Measurements from ENCODE around the gene STXBP6.

The STXBP6 gene

DNA sequence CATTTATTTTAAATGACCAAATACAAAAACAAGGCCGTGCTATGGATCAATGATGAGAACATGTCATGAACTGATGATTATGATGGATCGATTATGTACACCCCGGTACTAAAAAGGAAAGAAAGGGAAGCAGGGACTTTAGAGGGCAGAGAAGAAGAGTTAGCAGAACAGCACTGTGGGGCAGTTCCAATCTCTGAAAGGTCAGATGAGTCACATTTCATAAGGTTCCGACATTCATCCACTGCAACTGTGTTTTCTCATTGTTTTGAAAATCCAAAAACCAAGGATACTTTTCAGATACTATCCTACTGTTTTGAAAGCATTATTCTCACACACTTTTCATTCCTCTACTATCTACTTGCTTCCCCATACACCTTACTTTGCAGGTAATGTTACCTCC lies 169.3 kb downstream of the STXBP6 start:
- peak; percentile 24 for DNase-seq

DNA sequence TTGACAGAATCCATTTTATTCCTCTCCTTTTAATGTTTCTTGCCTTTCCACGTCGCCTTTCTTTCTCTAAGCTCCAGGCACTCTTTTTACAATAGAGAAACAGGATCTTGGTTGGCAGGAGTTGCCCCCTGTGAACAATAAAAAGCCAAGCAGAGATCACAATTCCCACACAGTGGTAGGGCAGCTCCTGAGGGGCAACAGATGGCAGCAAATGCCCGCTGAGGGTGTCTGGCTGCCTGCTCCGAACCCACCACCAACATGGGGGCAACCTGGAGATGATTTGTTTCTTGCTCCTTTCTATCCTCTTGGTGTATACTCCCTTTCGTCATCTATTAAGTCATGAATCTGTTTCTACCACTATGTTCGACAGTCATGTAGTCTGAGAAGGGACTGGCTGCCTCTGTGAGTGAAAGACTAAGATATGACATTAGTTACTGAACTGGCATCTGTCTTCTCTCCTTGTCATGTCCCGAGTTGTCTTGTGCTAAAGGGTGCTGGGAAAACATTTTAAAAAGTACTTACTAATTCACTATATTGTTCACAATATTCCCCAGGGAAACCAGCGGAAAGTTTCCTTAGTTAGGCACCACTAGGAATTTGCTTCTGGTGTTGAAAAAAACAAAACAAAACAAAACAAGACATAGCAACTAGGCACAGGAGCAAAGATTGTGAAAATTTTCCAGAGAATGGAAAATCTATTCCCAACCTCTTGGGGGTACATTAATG lies 170.1 kb downstream of the STXBP6 start:
- DNase-seq: no peak

DNA sequence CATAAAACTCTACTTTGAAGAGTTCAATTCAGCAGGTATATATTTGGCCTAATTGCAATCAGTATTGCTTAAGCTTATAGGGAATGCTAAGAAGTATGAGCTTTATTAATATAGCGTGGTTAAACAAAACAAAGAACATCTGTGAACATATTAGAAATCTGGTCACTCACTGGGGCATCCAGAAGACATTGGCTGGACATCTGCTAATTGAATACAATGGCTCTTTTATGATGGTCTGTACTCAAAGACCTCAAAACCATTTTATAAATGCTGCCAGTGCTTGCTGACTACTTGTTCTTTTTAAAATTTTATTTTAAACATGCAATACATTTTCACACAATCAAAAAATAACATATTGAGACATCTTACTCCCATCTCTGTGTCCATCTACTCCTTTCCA lies 173.0 kb downstream of the STXBP6 start:
- no peak for DNase-seq

DNA sequence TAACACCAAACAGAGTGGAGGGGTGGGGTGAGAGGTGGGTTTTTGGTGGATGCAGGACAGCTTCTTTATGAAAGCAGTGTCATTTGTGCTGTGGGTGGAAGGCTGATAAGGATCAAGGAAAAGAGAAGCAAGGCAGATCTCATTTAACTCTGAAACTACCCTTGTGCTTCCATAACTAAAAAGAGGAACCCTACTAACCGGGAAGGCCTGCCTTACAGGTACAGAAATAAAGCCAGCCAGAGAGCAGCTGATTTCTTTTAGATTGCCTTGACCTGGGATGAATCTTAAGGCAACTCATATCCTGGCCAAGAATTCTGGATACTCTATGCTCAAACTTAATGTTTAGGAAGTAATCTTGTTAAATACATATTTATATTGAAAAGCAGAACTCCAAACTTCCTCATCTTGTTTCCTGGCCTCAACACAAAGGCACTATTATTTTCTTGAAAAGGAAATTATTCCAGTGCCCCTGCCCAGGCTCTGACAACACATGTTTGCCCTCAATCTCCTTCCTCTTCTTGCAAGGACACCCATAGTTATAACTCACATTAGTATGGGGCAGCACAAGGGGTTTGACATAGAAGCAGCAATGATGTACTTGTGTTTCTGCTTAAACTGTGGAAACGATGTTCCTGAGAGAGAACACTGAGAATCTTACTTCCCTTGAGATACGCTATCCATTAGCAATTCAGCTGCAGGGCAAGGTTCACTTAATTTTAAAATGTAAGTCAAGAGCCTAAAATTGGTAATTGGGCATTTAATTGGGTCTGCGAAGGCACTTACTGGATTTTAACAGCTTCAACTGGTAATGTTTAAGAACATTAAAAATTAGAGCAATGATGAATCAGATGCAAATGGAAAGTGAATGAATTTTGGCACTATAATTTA lies 173.7 kb downstream of the STXBP6 start:
- peak; percentile 18 for DNase-seq

DNA sequence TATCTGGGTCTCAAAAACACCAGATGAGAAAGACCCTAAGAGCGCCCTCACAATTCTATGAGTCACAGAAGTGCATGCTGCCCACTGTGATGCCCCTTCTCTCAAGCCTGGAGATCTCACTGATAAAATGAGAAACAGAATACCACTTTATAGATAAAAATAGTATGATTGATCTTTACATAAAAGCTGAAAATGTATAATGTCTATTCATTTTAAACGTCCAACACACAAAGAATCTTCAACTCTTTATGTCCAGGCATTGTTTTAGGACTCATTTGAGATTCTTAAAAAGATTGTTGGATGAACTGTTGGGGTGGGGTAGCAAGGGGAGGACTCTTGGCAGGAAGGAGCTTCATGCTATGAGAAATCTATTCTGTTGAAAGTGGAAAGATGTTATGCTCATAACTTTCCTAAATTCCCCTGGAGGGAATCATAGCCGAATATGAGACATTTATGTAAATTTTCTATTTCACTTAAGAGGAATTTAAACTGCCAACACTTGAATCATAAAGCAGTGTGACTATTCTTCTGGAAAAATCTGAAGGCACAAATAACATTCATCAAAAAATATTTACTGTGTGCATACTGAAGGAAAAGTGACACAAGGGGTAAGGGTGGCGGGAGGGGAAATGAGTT lies 174.6 kb downstream of the STXBP6 start:
- DNase-seq: no peak

DNA sequence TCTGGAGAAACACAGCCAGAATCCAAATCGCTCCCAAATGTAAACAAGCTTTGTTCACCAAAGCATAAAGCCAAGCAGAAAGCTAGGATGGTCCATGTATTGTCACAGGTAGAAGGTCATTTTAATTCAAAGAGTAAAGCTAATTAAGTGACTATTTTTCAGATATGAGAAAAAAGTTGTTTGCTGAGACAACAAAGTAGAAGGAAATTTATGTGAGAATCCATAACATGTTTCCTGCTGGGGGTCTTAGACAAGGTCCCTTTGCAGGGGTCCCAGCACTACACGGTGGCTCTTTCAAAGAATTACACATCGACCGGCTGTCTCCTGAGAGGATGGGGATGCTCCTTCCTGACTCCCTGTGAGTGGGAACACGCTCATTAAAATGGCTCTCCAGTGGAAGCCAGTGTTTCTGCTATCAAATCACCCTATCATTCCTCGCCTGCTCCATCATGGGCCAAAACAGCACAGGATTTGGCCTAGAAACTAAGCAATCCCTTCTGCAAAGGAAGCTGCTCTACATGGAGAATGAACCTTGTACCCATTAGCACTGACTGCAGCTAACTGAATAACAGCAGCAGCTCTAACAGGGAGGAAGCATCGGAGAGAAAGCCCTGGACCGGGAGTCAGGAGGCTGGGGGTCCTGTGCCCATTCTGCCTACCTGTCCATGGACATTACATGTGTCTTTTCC lies 175.3 kb downstream of the STXBP6 start:
- no peak for DNase-seq

DNA sequence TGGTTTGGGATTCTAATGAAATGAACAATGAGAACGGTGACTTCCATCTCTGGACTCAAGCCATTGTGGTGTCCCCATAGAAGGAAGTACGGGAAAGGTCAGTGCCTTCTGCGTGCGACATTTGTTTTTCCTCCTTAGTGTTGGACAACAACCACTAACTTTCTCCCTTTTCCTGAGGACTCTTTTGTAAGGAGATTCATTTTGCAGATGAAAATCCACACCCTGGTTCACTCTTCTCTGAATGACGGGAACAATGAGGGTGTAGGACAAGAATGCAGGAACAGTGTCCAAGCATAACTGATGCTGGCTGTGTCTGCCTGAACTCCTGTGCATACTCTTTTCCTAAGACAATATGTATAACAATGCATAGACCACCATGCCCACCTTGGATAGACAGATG lies 176.4 kb downstream of the STXBP6 start:
- no peak for DNase-seq

DNA sequence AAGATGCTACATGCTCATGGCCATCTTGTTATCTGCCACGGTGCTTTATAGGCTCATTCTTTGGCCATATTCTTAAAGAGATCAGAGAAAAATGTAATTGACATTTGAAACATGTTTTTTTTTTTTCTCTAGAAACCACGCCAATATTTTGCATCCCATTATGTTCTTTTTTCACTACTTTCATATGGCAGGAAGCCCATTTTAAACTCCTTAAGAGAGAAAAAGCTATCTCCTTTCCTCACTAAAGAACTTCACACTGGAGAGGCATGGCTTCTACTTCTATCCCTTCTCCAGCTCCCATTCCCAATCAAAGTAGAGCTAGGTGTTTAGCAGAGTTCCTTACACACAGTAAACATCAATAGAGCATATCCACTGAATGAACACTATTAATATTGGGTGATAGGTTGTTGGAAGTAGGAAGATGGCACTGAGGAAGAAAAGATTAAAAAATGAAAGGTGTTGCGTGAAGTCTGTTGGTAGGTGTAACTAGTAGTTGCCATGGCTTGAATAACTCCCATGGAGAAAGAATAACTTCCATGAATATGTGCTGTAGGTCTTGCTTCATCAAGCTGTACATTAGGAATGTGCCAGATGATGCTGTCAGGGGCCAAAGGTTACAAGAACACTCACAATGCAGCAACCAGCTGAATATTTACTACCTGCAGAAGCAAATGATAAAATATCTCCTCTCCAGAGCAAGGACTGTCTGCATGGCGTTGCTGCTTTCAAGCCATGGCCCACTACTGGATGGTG lies 178.8 kb downstream of the STXBP6 start:
- no peak for DNase-seq

DNA sequence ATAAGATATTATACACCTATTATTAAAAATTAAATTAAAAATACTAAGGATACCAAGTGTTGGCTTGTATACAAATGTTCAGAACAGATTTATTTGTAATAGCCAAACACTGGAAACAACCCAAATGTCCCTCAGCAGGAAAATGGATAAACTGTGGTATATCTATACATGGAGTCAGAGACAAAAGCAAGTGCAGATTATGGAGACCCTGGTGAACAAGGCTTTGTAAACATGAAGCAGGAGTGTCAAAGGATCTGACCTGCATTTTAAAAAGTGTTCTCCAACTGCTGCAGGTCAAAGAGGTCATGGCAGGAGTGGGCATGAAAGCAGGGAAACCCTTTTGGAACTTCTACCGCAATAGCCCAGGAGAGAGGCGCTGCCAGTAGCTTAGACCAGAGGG lies 181.6 kb downstream of the STXBP6 start:
- no peak for DNase-seq

DNA sequence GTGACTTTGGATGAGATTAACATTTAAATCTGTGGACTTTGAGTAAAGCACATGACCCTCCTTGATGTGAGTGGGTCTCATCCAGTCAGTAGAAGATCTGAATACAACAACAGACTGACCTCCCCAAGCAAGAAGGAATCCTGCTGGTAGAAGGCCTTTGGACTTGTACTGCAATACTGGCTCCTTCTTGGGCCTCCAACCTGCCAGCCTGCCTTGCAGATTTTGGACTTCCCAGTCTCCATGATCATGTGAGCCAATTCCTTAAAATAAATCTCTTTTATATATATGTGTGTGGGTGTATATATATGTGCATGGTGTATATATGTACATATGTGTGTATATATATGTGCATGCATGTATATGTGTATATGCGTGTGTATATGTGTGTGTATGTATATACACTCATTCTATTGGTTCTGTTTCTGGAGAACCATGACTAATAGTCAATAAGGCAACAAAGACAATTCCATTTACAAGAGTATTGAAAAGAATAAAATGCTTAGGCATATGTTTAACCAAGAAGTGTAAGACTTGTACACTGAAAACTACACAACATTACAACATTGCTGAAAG lies 183.8 kb downstream of the STXBP6 start:
- DNase-seq: no peak

DNA sequence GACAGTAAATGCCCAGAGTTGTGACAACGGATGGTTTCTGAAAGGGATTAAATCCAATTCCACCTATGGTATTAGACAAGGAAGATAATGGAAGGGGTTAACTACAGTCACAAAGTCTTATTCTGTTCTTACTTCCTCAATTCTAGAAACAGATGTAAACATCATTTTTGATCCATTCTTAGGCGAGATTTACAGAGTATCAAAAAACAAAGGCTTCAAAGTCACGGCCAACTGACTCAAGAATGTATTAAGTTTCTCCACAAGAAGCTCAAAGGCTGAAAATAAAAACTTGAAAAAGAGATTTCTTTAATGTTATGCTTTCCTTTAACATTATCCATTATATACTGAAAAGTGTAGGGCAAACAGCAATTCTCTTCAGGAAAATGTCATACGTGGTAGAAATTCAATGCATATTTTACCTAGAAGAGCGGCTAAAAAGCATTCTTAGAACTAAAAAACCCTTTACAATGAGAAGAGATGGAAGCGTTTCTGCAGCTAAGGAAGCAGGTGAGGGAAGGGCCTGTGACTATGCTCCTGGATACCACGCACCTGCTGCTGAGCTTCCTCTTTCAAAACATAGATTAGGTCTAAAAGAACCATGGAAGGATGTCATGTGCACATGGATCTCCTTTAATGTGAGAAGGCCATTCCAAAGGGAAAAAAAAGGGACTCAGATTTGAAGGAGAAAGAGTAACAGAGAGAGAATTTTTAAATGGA lies 185.8 kb downstream of the STXBP6 start:
- DNase-seq: no peak

DNA sequence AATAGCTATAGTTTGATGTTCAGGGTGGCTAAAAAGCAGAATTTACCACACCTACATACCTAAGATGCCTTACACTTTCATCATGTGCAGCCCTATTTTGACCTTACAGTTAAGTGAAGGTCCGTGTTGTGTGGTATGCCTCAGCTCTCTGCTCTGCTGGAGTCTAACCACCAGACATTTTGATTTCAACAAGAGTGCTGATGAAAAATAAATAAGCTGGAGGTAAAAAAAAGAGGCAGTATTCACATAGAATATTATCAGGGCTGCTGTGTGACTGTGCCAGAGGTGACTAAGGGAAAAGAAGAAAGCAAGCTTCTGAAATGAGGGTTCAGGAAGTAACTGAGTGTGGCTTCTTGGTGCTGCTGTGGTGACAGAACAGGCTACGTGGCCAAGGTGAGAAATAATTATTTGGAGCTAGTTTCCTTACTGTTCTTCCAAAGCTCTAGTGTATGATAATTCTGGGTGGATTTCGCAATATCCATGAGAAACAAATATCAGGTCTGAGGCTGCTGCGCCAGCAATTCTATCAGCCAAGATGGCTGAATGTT lies 188.8 kb downstream of the STXBP6 start:
- DNase-seq: no peak

DNA sequence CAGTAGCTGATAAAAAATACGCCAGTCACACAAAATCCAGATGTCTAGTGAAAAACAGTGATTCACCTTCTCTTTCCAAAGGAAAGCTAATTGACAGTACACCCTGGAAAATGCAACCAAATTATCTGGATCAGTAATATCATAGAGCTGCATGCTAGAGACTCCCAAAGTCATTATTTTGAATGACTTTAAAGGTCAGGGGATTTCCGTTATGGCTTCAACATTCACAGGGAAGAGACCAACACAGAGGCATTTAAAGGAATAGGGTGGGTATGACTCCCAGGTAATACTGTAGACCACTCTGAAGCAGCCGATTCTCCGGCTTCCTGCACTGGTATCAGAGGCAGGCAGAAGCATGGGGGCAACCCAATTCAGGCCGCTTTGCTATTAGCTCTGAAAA lies 190.4 kb downstream of the STXBP6 start:
- DNase-seq: no peak

DNA sequence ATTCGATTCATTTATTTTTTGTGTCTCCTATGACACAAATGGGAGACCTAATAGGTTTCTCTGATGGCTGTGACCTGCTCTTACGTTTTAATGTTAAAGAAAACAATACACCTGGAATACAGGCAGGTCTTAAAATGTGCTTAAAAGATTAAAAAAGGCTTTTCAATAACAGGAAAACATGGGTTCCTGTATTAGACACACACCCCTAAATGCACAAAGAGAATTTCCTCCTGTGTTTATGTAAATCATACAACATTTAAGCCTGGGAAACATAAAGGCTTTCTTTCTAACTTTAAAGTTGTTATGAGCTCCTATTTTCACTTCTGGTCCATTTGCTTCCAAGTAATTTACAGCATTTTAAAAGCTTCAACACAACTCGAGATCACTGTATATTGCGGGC lies 191.3 kb downstream of the STXBP6 start:
- no peak for DNase-seq

DNA sequence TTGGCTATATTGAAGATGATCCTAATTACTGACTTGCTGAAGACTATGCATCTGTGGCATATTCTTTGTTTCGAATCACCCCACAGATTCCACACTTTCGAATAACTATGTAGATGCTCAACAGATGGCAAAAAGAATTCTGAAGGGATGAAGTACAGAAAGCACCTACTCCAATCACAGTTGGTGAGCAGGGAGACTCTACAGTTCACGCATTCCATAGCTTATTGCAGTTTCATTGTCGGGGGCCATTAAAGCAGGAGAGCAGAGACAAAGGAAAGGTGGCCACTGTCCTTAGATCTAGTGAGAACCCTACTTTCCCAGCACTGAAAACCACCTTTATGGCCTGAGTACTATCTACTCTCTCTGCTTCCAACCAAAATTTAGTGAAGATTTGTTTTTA lies 191.9 kb downstream of the STXBP6 start:
- no peak for DNase-seq

DNA sequence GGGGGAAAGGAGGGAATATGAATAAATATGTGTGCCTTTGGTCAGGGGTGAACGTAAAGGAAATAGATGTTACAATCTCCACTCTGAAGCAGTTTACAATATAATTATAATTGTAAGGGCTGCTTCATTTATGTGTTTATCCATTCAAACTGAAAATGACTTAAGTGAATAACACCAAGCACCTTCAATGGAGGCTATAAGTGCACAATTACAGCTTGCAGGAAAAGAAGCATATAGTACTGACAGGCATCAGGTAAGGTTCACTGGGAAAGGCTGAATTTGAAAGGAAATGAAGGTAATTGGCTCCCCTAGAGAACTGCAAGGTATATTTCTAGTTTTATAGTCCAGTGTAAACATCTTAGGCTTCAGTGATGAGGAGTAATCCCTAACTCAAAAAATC lies 192.7 kb downstream of the STXBP6 start:
- DNase-seq: no peak

DNA sequence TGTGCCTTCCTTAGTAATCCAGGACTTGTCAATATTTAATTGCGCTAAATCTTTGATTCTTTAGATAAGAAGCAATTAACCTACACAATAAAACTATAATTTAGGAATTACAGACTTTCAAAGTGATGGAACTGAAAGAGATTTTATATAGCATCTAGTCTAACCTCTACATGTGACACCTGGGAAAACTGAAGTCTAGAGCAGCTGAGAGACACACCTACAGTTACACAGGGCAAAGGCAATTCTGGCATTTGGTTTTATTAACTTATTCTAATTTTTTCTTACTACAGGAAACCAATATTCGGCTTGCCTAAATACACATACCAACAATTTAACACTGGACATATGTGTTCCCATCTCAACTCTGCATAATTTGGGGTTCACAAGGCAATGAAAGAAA lies 196.5 kb downstream of the STXBP6 start:
- DNase-seq: no peak

DNA sequence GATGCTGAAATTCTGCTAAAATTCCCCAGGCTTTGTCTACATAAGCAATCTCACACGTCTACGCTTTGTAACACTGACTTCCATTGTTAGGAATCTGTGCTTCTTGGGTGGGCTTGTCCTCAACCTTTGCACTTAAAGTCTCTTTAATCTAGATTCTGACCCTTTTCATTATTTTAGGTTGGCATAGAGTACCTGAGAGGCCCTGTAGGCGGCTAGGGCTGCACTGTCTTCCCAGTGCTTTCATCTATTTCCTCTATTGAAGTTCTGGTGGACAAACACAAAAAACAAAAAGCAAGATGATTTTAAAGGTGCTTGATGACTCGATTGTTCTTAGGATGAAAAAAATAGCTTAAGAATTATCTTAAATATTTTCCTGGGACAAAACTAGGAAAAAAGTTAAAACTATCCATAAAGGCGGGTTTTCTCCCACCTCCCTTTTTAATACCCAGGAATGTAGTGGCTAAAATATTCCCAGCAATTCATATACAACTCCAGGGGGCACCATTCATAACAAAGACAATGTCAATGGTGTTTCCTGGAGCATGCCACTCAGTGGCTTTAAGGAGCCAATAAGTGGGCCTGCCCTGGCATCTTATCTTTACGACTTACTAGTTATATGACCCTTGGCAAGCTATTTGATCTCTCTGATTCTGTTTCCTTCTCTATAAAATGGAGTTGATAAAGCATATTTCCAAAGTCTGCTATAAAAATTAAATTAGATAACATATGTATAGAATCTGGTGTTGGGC lies 197.5 kb downstream of the STXBP6 start:
- DNase-seq: no peak

DNA sequence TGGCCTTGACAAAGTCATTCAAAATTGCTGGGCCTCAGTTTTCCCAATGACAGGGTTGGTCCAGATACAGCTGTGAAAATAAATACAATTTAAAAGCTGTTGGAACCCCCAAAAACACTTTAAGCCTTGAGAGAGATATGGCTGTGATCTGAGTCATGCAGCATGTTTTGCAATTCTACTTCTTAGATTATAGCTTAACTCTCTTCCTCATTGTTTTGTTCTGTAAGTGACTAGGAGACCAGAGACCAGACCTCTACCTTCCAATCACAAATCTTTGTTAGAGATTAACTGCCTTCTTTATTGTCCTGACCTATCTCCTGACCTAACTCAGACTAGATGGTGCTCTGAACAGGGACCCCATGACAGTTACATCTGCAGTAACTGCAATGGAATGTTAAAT lies 198.1 kb downstream of the STXBP6 start:
- peak; percentile 38 for DNase-seq

DNA sequence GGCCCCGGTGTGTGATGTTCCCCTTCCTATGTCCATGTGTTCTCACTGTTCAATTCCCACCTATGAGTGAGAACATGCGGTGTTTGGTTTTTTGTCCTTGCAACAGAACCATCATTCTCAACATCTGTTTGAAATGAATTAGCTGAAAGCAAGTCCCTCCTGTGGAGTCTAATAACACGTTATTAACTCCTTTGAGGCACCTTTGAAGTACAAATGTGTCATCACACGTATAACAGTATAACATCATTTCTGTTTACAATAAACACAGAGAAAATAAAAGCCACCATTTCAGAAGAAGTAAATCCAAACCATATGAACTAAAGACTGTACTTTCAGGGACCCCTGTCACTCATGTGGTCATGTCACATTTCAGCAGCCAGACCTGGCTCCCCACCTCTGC lies 198.5 kb downstream of the STXBP6 start:
- no peak for DNase-seq

Data from inflammatory macrophage treated with lipopolysaccharide for 4 hours (primary cell).